K562 (cell line): ENCODE results near the gene ATXN1. TPM values are rescaled to one million over a fixed set of nuclear protein-coding genes. Genes with fewer than 3 reads are reported as not detected.

Source experiments
- ATAC-seq: fragments of 200-7000 bp; cut with Tn5 transposase; 3 replicates; pipeline ENCODE4 v1.9.1; 2020; ENCODE audit warnings: moderate library complexity
- BruUV-seq: library from RNA; stranded (reverse); fragments of 400-500 nt; replicated peaks from 2 replicates; lab custom pipeline; 2021; lab: Mats Ljungman, UMichigan
- CTCF ChIA-PET: fragments of 300-600 bp; formaldehyde crosslinking; extraction: SDS; loops from one replicate; lab custom pipeline; 2021; ENCODE audit warnings: low intra/inter-chr PET ratio; lab: Yijun Ruan, JAX
- POLR2A ChIA-PET: fragments of 300-600, 350-650 bp; sonication (Branson Sonifier 250); formaldehyde crosslinking; extraction: SDS; loops from one replicate; lab custom pipeline; 2021; ENCODE audit warnings: antibody characterized with exemption, inconsistent platforms; lab: Yijun Ruan, JAX
- DNase-seq, 4 experiments: peaks; one replicate each; pipeline versions ENCODE4 v3.0.0 to v3.0.0-alpha.2; 2011 to 2018; ENCODE audit warnings: low spot score in 3 of 4, mixed read lengths in 3 of 4; ENCODE audit errors: extremely low read depth in 1 of 4
- FAIRE-seq: peaks from 2 replicates; lab custom pipeline; 2011; peaks lifted over from hg19 to GRCh38; lab: Jason Lieb, UNC
- H2AFZ ChIP-seq: 2 replicates; pipeline ENCODE4 v1.6.0; 2011; ENCODE audit warnings: low read depth, low read length, control low read depth, inconsistent platforms
- H3K27ac ChIP-seq: fragments of 200-600 bp; 3 replicates; pipeline ENCODE4 v1.8.0; 2011; ENCODE audit warnings: low read depth, mild to moderate bottlenecking, control low read depth, inconsistent platforms, low read length, moderate library complexity, mixed read lengths; ENCODE audit errors: extremely low read depth
- H3K27me3 ChIP-seq, 2 experiments: fragments of 300-600 bp in 1 of 2; 2 replicates in 1 of 2; 3 replicates in 1 of 2; pipeline versions ENCODE4 v1.6.0 to v1.8.0; 2011; ENCODE audit warnings: inconsistent platforms in 2 of 2, low read length in 2 of 2, mild to moderate bottlenecking in 1 of 2, mixed read lengths in 1 of 2, moderate library complexity in 1 of 2; ENCODE audit not compliant: control insufficient read depth in 2 of 2, insufficient read depth in 2 of 2
- H3K36me3 ChIP-seq: fragments of 300-600 bp; 3 replicates; pipeline ENCODE4 v1.8.0; 2011; ENCODE audit warnings: mild to moderate bottlenecking, low read length, inconsistent platforms; ENCODE audit not compliant: control insufficient read depth, insufficient read depth
- H3K4me1 ChIP-seq, 2 experiments: fragments of 200-600 bp in 1 of 2; replicated peaks in 1 of 2; 2 replicates in 1 of 2; 3 replicates in 1 of 2; pipeline versions ENCODE4 v1.5.1 to v1.8.0; 2011; ENCODE audit warnings: inconsistent platforms in 2 of 2, low read length in 2 of 2, mild to moderate bottlenecking in 1 of 2, mixed read lengths in 1 of 2, moderate library complexity in 1 of 2; ENCODE audit not compliant: control insufficient read depth in 2 of 2, insufficient read depth in 2 of 2
- H3K4me2 ChIP-seq: 2 replicates; pipeline ENCODE4 v1.6.1; 2011; ENCODE audit warnings: low read length, control low read depth, inconsistent platforms, mixed read lengths; ENCODE audit not compliant: insufficient read depth
- H3K4me3 ChIP-seq: fragments of 200-600 bp; sonication (generic), shearing (Covaris generic); 2 replicates; pipeline ENCODE4 v1.5.1; 2016; ENCODE audit warnings: control low read depth, inconsistent platforms
- H3K79me2 ChIP-seq: fragments of 200-600 bp; 3 replicates; pipeline ENCODE4 v1.8.0; 2011; ENCODE audit warnings: low read length, inconsistent platforms; ENCODE audit not compliant: control insufficient read depth, insufficient read depth
- H3K9ac ChIP-seq, 2 experiments: 2 replicates each; pipeline versions ENCODE4 v1.6.0 to v1.6.1; 2011; ENCODE audit warnings: low read depth in 2 of 2, low read length in 2 of 2, control low read depth in 1 of 2, inconsistent platforms in 1 of 2, mild to moderate bottlenecking in 1 of 2, mixed read lengths in 1 of 2; ENCODE audit not compliant: insufficient read depth in 1 of 2
- H3K9me1 ChIP-seq: one replicate; pipeline ENCODE4 v1.6.0; 2011; ENCODE audit warnings: inconsistent platforms, mild to moderate bottlenecking, low read length, moderate library complexity; ENCODE audit not compliant: control insufficient read depth, insufficient read depth
- H3K9me3 ChIP-seq: replicated peaks from 2 replicates; pipeline ENCODE4 v1.5.1; 2011; ENCODE audit warnings: low read depth, low read length, inconsistent platforms; ENCODE audit not compliant: control insufficient read depth, insufficient read depth
- H4K20me1 ChIP-seq: replicated peaks from 2 replicates; pipeline ENCODE4 v1.6.1; 2011; ENCODE audit warnings: low read length, inconsistent platforms, mixed read lengths; ENCODE audit not compliant: control insufficient read depth, insufficient read depth
- BRCA1 ChIP-seq, 2 experiments: fragments of 450-650 bp in 1 of 2; sonication (generic) in 1 of 2; formaldehyde crosslinking in 1 of 2; IDR thresholded peaks; 2 replicates each; pipeline versions ENCODE4 v1.5.0 to v1.6.1; 2017 to 2020; ENCODE audit warnings: mild to moderate bottlenecking in 1 of 2, missing genetic modification reagents in 1 of 2
- CXXC5 ChIP-seq: fragments of 250-450 bp; sonication (Bioruptor Pico); IDR thresholded peaks from 2 replicates; pipeline ENCODE4 v1.8.0; 2022; ENCODE audit warnings: inconsistent platforms, mild to moderate bottlenecking, moderate library complexity
- GATAD2B ChIP-seq: fragments of 450-650 bp; IDR thresholded peaks from 2 replicates; pipeline ENCODE4 v1.6.1; 2017; ENCODE audit warnings: mild to moderate bottlenecking, borderline replicate concordance
- HMGN3 ChIP-seq: IDR thresholded peaks from 2 replicates; pipeline ENCODE4 v1.6.1; 2011; ENCODE audit warnings: borderline replicate concordance, low read depth, mild to moderate bottlenecking, mixed read lengths, low read length; ENCODE audit not compliant: insufficient read length; ENCODE audit errors: extremely low read depth
- MAFG ChIP-seq: fragments of 450-650 bp; conservative IDR thresholded peaks from 2 replicates; pipeline ENCODE4 v1.6.1; 2016; ENCODE audit warnings: missing genetic modification characterization, missing compliant biosample characterization
- POLR2AphosphoS2 ChIP-seq: IDR thresholded peaks from 2 replicates; pipeline ENCODE4 v1.6.1; 2012; ENCODE audit warnings: low read length, improper control_type of control experiment
- POU5F1 ChIP-seq: fragments of 150-350 bp; IDR thresholded peaks from 2 replicates; pipeline ENCODE4 v1.6.1; 2014; ENCODE audit warnings: borderline replicate concordance, low read length, low read depth, mild to moderate bottlenecking; ENCODE audit not compliant: partially characterized antibody
- SRSF9 ChIP-seq: fragments of 200-400 bp; formaldehyde crosslinking; IDR thresholded peaks from 2 replicates; pipeline ENCODE4 v1.6.1; 2017; ENCODE audit warnings: low read depth, low read length, borderline replicate concordance
- THAP7 ChIP-seq: fragments of 250-450 bp; sonication (Bioruptor Pico); IDR thresholded peaks from 2 replicates; pipeline ENCODE4 v1.5.0; 2021
- THRA ChIP-seq: fragments of 450-650 bp; IDR thresholded peaks from 2 replicates; pipeline ENCODE4 v1.6.1; 2017; ENCODE audit warnings: mild to moderate bottlenecking, moderate library complexity
- ZNF146 ChIP-seq: IDR thresholded peaks from one replicate; pipeline ENCODE4 v1.6.1; 2018; ENCODE audit warnings: missing compliant biosample characterization; ENCODE audit not compliant: unreplicated experiment
- ZNF436 ChIP-seq: fragments of 250-450, 450-650 bp; sonication (Bioruptor Pico); formaldehyde crosslinking; IDR thresholded peaks from 2 replicates; pipeline ENCODE4 v1.7.0; 2020; ENCODE audit warnings: mild to moderate bottlenecking
- ZNF511 ChIP-seq: sonication (generic); formaldehyde crosslinking; IDR thresholded peaks from 2 replicates; pipeline ENCODE4 v1.8.0; 2022; ENCODE audit warnings: mild to moderate bottlenecking, missing genetic modification reagents
- ZNF707 ChIP-seq: fragments of 250-450 bp; sonication (Bioruptor Pico); conservative IDR thresholded peaks from 2 replicates; pipeline ENCODE4 v1.8.0; 2022; ENCODE audit warnings: inconsistent platforms, mild to moderate bottlenecking, moderate library complexity
- ZNF79 ChIP-seq: fragments of 250-450 bp; sonication (Bioruptor Pico); IDR thresholded peaks from 2 replicates; pipeline ENCODE4 v1.4.0; 2020; ENCODE audit warnings: low read depth, mild to moderate bottlenecking, moderate library complexity
- WGBS: fragments of 100-300 bp; shearing (Covaris generic); methylation state at CpG from one replicate; pipeline ENCODE4 v1.1.6; 2016; ENCODE audit warnings: low coverage, mixed read lengths; ENCODE audit not compliant: insufficient coverage; ENCODE audit errors: missing lambda C conversion rate; 5-methylcytosine and 5-hydroxymethylcytosine counted together
- in situ Hi-C: fragments of 300-500 bp; cut with MboI; formaldehyde crosslinking; loops from 4 replicates; pipeline ENCODE4 v1.15.0; 2018; ENCODE audit warnings: inconsistent platforms, mixed read lengths
- intact Hi-C: fragments of 100-400 bp; cut with micrococcal nuclease; formaldehyde crosslinking; loops from 2 replicates; pipeline ENCODE4 v1.14.2; 2022
- polyA plus RNA-seq, 8 experiments: library from polyadenylated mRNA; depleted of rRNA in 4 of 8; stranded (reverse) in 5 of 8; unstranded in 3 of 8; fragments of >200 nt; fragmentation: Nextera tagmentation in 2 of 8; fragmentation: Illumina TruSeq in 1 of 8; extraction: Ambion mirVana in 2 of 8; extraction: Trizol in 1 of 8; gene quantifications; 2 replicates each; pipeline versions ENCODE4 v1.2.1 to v1.2.3, GENCODE V29; 2011 to 2014; ENCODE audit warnings: inconsistent platforms in 1 of 8, missing spikeins in 1 of 8
- total RNA-seq, 7 experiments: library from RNA; depleted of rRNA in 6 of 7; stranded (reverse); fragments of >200 nt in 6 of 7; fragmentation: Illumina TruSeq in 2 of 7; extraction: Trizol in 2 of 7; gene quantifications; 2 replicates each; pipeline versions ENCODE4 v1.2.1 to v1.2.3, GENCODE V29; 2011 to 2021; ENCODE audit warnings: low replicate concordance in 1 of 7

ATXN1 gene
- total and polyA plus RNA-seq, 9 of the 15 experiments (the other 6 are each of a cell fraction or from before 2014, with no cell fraction given), result under 0.01 to 1.2 (median 0.58) TPM

- Histone ChIP-seq H3K36me3 (no peaks in the 10 kb centered on the region), H2AFZ (no peak overlapping the region), H3K9me3 (no peaks in the 10 kb centered on the region), H3K9me1 (no peaks in the 10 kb centered on the region), H3K4me1 (no peaks in the 10 kb centered on the region), H3K27me3 (peaks cover 7 to 10% of the 10 kb centered on the region in 2 experiments; a peak in 3 of 5 replicates), H3K9ac (no peak overlapping the region), H4K20me1 (no peaks in the 10 kb centered on the region), H3K79me2 (no peaks in the 10 kb centered on the region), H3K4me3 (no peak overlapping the region), H3K27ac (no peak overlapping the region), H3K4me2 (no peak overlapping the region)
- TF ChIP-seq THRA (no peak), ZNF79 (CRISPR knock-in tag) (no peak), GATAD2B (no peak), CXXC5 (no peak), POU5F1 (no peak), THAP7 (CRISPR knock-in tag) (no peak), HMGN3 (no peak), ZNF146 (CRISPR knock-in tag) (no peak), MAFG (no peak), ZNF707 (no peak), BRCA1 (IDR thresholded peaks at IDR 0.05) (no peak), BRCA1 (CRISPR knock-in tag; IDR thresholded peaks at IDR 0.05) (no peak), ZNF436 (no peak), POLR2AphosphoS2 (no peak), SRSF9 (no peak), ZNF511 (CRISPR knock-in tag) (no peak)
- WGBS, result 5% methylated on average over 8 of the region's 8 CpGs
- POLR2A ChIA-PET, result interaction anchor here (0.8 to 1.0 kb wide), 2 partner anchors 9 to 11 kb away, joined by 4 read pairs; no protein-coding TSS in a partner anchor
- ATAC-seq, result no peak
- CTCF ChIA-PET, result no interaction called here
- no TSS peak for BruUV-seq
- intact Hi-C loops, result no loop called here
- in situ Hi-C loops, result no loop called here
- no peak for DNase-seq
- no peak for FAIRE-seq
These were observed 289.9 kb downstream of the ATXN1 start for GRCh38 chr6:16471222-16471909.
